DOHH2 (cell line): ENCODE results near the gene TOMT.

Experiments used
- H3F3A ChIP-seq: fragments of 200-600 bp; sonication (generic), shearing (Covaris generic); 2 replicates; pipeline ENCODE4 v1.6.0; 2016; ENCODE audit warnings: antibody characterized with exemption, mild to moderate bottlenecking; ENCODE audit not compliant: control insufficient read depth, insufficient read depth
- H3K27ac ChIP-seq: fragments of 200-600 bp; sonication (generic); 2 replicates; pipeline ENCODE4 v1.5.1; 2014; ENCODE audit warnings: low read depth, mild to moderate bottlenecking, low read length, moderate library complexity
- H3K27me3 ChIP-seq: fragments of 200-600 bp; sonication (generic); 2 replicates; pipeline ENCODE4 v1.6.1; 2014; ENCODE audit warnings: mild to moderate bottlenecking, low read length, mixed read lengths; ENCODE audit not compliant: control insufficient read depth
- H3K36me3 ChIP-seq: fragments of 200-600 bp; sonication (generic); 2 replicates; pipeline ENCODE4 v1.6.1; 2014; ENCODE audit warnings: mild to moderate bottlenecking, low read length, moderate library complexity, mixed read lengths; ENCODE audit not compliant: control insufficient read depth
- H3K4me1 ChIP-seq: fragments of 200-600 bp; sonication (generic); 2 replicates; pipeline ENCODE4 v1.6.1; 2014; ENCODE audit warnings: mild to moderate bottlenecking, low read length, mixed read lengths; ENCODE audit not compliant: control insufficient read depth
- H3K4me2 ChIP-seq: fragments of 200-600 bp; sonication (generic); 2 replicates; pipeline ENCODE4 v1.6.0; 2014; ENCODE audit warnings: mild to moderate bottlenecking, low read length, moderate library complexity
- H3K4me3 ChIP-seq: fragments of 200-600 bp; sonication (generic); 2 replicates; pipeline ENCODE4 v1.5.1; 2014; ENCODE audit warnings: mild to moderate bottlenecking, low read length, mixed read lengths
- H3K79me2 ChIP-seq: fragments of 200-600 bp; sonication (generic); 2 replicates; pipeline ENCODE4 v1.6.1; 2014; ENCODE audit warnings: mild to moderate bottlenecking, low read length, mixed read lengths; ENCODE audit not compliant: control insufficient read depth
- H3K9me2 ChIP-seq: fragments of 200-600 bp; sonication (generic); replicated peaks from 2 replicates; pipeline ENCODE4 v1.6.1; 2014; ENCODE audit warnings: mild to moderate bottlenecking, low read length, mixed read lengths; ENCODE audit not compliant: control insufficient read depth
- H3K9me3 ChIP-seq: fragments of 200-600 bp; sonication (generic); 2 replicates; pipeline ENCODE4 v1.6.1; 2014; ENCODE audit warnings: antibody characterized with exemption, low read length, mixed read lengths; ENCODE audit not compliant: control insufficient read depth, insufficient read depth
- H4K20me1 ChIP-seq: fragments of 200-600 bp; sonication (generic); 2 replicates; pipeline ENCODE4 v1.6.0; 2014; ENCODE audit warnings: low read depth, mild to moderate bottlenecking, antibody characterized with exemption, low read length, moderate library complexity; ENCODE audit not compliant: control insufficient read depth, insufficient read depth
- CTCF ChIP-seq: fragments of 200-600 bp; sonication (generic); IDR thresholded peaks from one replicate; pipeline ENCODE4 v1.5.1; 2014; ENCODE audit warnings: antibody characterized with exemption, mild to moderate bottlenecking, low read depth, low read length; ENCODE audit not compliant: poor library complexity, severe bottlenecking
- EZH2phosphoT487 ChIP-seq: fragments of 200-600 bp; sonication (generic); IDR thresholded peaks from 2 replicates; pipeline ENCODE4 v1.6.1; 2017; ENCODE audit warnings: borderline replicate concordance, mild to moderate bottlenecking, antibody characterized with exemption, low read length, moderate library complexity, mixed read lengths

The TOMT gene

DNA sequence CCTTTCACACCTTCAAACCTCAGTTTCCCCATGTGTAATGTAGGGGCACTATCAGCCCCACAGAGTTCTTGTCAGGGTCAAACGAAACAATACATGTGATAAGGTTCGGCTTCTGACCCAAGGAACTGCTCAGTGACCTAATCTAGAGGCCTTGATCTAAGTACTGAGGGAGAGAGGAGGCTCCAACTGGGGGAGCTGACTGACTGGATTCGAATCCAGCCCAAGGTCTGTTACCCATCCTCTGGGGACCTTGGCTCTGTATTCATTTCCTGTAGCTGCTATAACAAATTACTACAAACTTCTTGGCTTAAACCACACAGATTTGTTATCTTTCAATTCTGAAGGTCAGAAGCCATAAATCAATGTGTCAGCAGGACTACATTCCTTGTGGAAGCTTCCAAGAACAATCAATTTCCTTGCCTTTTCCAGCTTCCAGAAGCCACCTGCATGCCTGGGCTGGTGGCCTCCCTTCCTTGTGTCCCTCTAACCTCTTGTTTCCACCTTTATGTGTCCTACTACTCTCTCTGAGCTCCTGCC, 17.5 kb downstream of the TOMT start:
- H3K27ac ChIP-seq = no peak overlapping the region

DNA sequence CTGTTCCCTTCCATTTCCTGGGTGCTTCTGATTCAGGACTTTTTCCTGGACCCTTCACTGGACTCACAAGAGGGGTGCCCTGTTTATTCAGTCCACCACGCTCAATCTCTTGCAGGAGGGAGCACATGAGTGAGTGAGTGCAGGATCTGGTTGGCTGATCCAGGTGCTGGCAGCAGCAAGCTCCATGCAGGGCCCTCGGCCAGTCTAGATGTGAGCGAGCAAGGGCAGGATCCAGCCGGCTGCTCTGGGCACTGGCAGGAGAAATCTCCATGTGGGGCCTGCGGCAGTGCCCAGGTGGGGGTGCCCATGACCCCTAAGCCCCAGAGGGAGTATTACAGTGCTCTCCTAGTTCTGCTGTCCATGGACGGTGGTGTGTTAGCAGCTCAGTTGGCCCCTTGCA, 18.3 kb downstream of the TOMT start:
- H4K20me1 ChIP-seq = no peaks in the 10 kb centered on the region

More for the DNA sequence above, 17.5 kb downstream of the TOMT start:
- Histone ChIP-seq H3K4me3 (no peak overlapping the region), H3F3A (no peaks in the 10 kb centered on the region), H3K79me2 (no peaks in the 10 kb centered on the region), H3K9me2 (no peaks in the 10 kb centered on the region), H3K36me3 (no peaks in the 10 kb centered on the region), H3K9me3 (peaks cover 25% of the 10 kb centered on the region), H3K4me1 (no peaks in the 10 kb centered on the region), H3K4me2 (no peak overlapping the region), H4K20me1 (no peaks in the 10 kb centered on the region), H3K27me3 (no peaks in the 10 kb centered on the region)
- TF ChIP-seq EZH2phosphoT487 = no peak

GRCh38 chr11:72125956-72126355, 20.2 kb downstream of the TOMT start:
- no peaks in the 10 kb centered on the region for H3K4me1 ChIP-seq
- peaks cover 39% of the 10 kb centered on the region for H3K9me3 ChIP-seq

More for the DNA sequence above, 18.3 kb downstream of the TOMT start:
- H3K9me3 ChIP-seq = peaks cover 34% of the 10 kb centered on the region
- no peaks in the 10 kb centered on the region for H3K36me3 ChIP-seq
- H3K4me2 ChIP-seq = no peak overlapping the region
- no peaks in the 10 kb centered on the region for H3K27me3 ChIP-seq
- H3K9me2 ChIP-seq = no peaks in the 10 kb centered on the region
- H3K27ac ChIP-seq = no peak overlapping the region
- TF ChIP-seq CTCF (no peak), EZH2phosphoT487 (no peak)
- no peak overlapping the region for H3K4me3 ChIP-seq
- no peaks in the 10 kb centered on the region for H3K79me2 ChIP-seq
- H3K4me1 ChIP-seq = no peaks in the 10 kb centered on the region
- H3F3A ChIP-seq = no peaks in the 10 kb centered on the region

More at GRCh38 chr11:72125956-72126355, 20.2 kb downstream of the TOMT start:
- Histone ChIP-seq H3K36me3 (no peaks in the 10 kb centered on the region), H3K4me3 (no peak overlapping the region), H3F3A (no peaks in the 10 kb centered on the region), H4K20me1 (no peaks in the 10 kb centered on the region), H3K9me2 (no peaks in the 10 kb centered on the region), H3K27me3 (no peaks in the 10 kb centered on the region), H3K79me2 (no peaks in the 10 kb centered on the region), H3K27ac (no peak overlapping the region), H3K4me2 (no peak overlapping the region)
- TF ChIP-seq CTCF (no peak), EZH2phosphoT487 (no peak)
